HFF-Myc (cell line): ENCODE measurements around the gene SLC35F4.

Experiments
- DNase-seq: peaks from one replicate; pipeline ENCODE4 v3.0.0-alpha.2; 2011; ENCODE audit warnings: low read depth; ENCODE audit errors: extremely low read depth
- H3K4me3 ChIP-seq: replicated peaks from 2 replicates; pipeline ENCODE4 v1.5.1; 2011; ENCODE audit warnings: low read depth, mild to moderate bottlenecking, control low read depth, low read length
- CTCF ChIP-seq: IDR thresholded peaks from 2 replicates; pipeline ENCODE4 v1.5.1; 2012; ENCODE audit warnings: mild to moderate bottlenecking, low read depth, low read length, control low read depth; ENCODE audit errors: missing control alignments

The SLC35F4 gene

GRCh38 chr14:57746563-57746962 is 119.3 kb downstream of the SLC35F4 start:
- TF ChIP-seq CTCF, result no peak
- no peak overlapping the region for H3K4me3 ChIP-seq
- DNase-seq, result no peak

- TF ChIP-seq CTCF, result no peak
- DNase-seq, result no peak
These were observed 126.4 kb downstream of the SLC35F4 start for GRCh38 chr14:57739516-57739915.

GRCh38 chr14:57737598-57737997 is 128.3 kb downstream of the SLC35F4 start:
- H3K4me3 ChIP-seq, result no peak overlapping the region
- no peak for DNase-seq
- TF ChIP-seq CTCF, result no peak

More at GRCh38 chr14:57739516-57739915, 126.4 kb downstream of the SLC35F4 start:
- no peak overlapping the region for H3K4me3 ChIP-seq

GRCh38 chr14:57736391-57736790 is 129.5 kb downstream of the SLC35F4 start:
- H3K4me3 ChIP-seq, result no peak overlapping the region
- no peak for DNase-seq
- TF ChIP-seq CTCF, result no peak

GRCh38 chr14:57735276-57735675 is 130.6 kb downstream of the SLC35F4 start:
- no peak overlapping the region for H3K4me3 ChIP-seq
- no peak for DNase-seq

GRCh38 chr14:57732463-57733285 is 133.2 kb downstream of the SLC35F4 start:
- H3K4me3 ChIP-seq, result no peak overlapping the region
- DNase-seq, result no peak
- TF ChIP-seq CTCF, result no peak

More at GRCh38 chr14:57735276-57735675, 130.6 kb downstream of the SLC35F4 start:
- no peak for TF ChIP-seq CTCF
